Epithelial cell of prostate (primary cell): Measurements from ENCODE around the gene FILIP1L.
"Not testable (repeated sequence)": the region's sequence is repeated elsewhere in the genome, so short reads cannot be mapped to it uniquely, and the experiment has no call there.

Source experiments
- DNase-seq: peaks from one replicate; pipeline ENCODE4 v3.0.0-alpha.2; 2011; ENCODE audit warnings: low read depth, low spot score
- H3K27ac ChIP-seq: fragments of 450-650 bp; 2 replicates; pipeline ENCODE4 v1.5.1; 2017; ENCODE audit warnings: mild to moderate bottlenecking

Gene FILIP1L

GRCh38 chr3:100102757-100103156 lies 11.5 kb downstream of the FILIP1L start:
- no peak overlapping the region for H3K27ac ChIP-seq
- no peak for DNase-seq

GRCh38 chr3:100100425-100100824 lies 13.9 kb downstream of the FILIP1L start:
- H3K27ac ChIP-seq: no peak overlapping the region
- DNase-seq: no peak

- H3K27ac ChIP-seq: no peak overlapping the region
- no peak for DNase-seq
Observed at GRCh38 chr3:100099621-100100020, 14.7 kb downstream of the FILIP1L start.

GRCh38 chr3:100098784-100099070 lies 15.6 kb downstream of the FILIP1L start:
- no peak overlapping the region for H3K27ac ChIP-seq
- DNase-seq: no peak

- H3K27ac ChIP-seq: no peak overlapping the region
- no peak for DNase-seq
Observed at GRCh38 chr3:100097919-100098783, 16.1 kb downstream of the FILIP1L start.

- no peak for DNase-seq
- H3K27ac ChIP-seq: no peak overlapping the region
Observed at GRCh38 chr3:100096866-100097265, 17.4 kb downstream of the FILIP1L start.

GRCh38 chr3:100096286-100096685 lies 18.0 kb downstream of the FILIP1L start:
- not testable (repeated sequence) for DNase-seq, H3K27ac ChIP-seq

- no peak for DNase-seq
- peak overlapping the region; percentile 11 for H3K27ac ChIP-seq
Observed at GRCh38 chr3:100093831-100094230, 20.5 kb downstream of the FILIP1L start.

GRCh38 chr3:100090669-100091005 lies 23.7 kb downstream of the FILIP1L start:
- DNase-seq: no peak
- H3K27ac ChIP-seq: no peak overlapping the region

GRCh38 chr3:100089812-100090668 lies 24.3 kb downstream of the FILIP1L start:
- DNase-seq: no peak

GRCh38 chr3:100088735-100089368 lies 25.4 kb downstream of the FILIP1L start:
- H3K27ac ChIP-seq: no peak overlapping the region
- DNase-seq: no peak

More at GRCh38 chr3:100089812-100090668, 24.3 kb downstream of the FILIP1L start:
- no peak overlapping the region for H3K27ac ChIP-seq

GRCh38 chr3:100087198-100087597 lies 27.1 kb downstream of the FILIP1L start:
- no peak for DNase-seq
- no peak overlapping the region for H3K27ac ChIP-seq

- no peak overlapping the region for H3K27ac ChIP-seq
- no peak for DNase-seq
Observed at GRCh38 chr3:100086401-100086800, 27.9 kb downstream of the FILIP1L start.

GRCh38 chr3:100084100-100084806 lies 30.0 kb downstream of the FILIP1L start:
- no peak for DNase-seq

GRCh38 chr3:100083209-100083608 lies 31.1 kb downstream of the FILIP1L start:
- DNase-seq: no peak
- no peak overlapping the region for H3K27ac ChIP-seq

More at GRCh38 chr3:100084100-100084806, 30.0 kb downstream of the FILIP1L start:
- no peak overlapping the region for H3K27ac ChIP-seq

GRCh38 chr3:100082714-100083113 lies 31.6 kb downstream of the FILIP1L start:
- DNase-seq: no peak
- no peak overlapping the region for H3K27ac ChIP-seq

- DNase-seq: no peak
- no peak overlapping the region for H3K27ac ChIP-seq
Observed at GRCh38 chr3:100081986-100082692, 32.2 kb downstream of the FILIP1L start.

GRCh38 chr3:100081311-100081710 lies 33.0 kb downstream of the FILIP1L start:
- DNase-seq: no peak
- no peak overlapping the region for H3K27ac ChIP-seq

- H3K27ac ChIP-seq: no peak overlapping the region
- DNase-seq: no peak
Observed at GRCh38 chr3:100080573-100080972, 33.7 kb downstream of the FILIP1L start.

- H3K27ac ChIP-seq: no peak overlapping the region
- no peak for DNase-seq
Observed at GRCh38 chr3:100079328-100079727, 35.0 kb downstream of the FILIP1L start.
